Endothelial cell of umbilical vein (primary cell): ENCODE data around the gene MT1E. TPM values are rescaled to one million over a fixed set of nuclear protein-coding genes. Genes with fewer than 3 reads are reported as not detected.

ENCODE experiments used
- BruUV-seq: library from RNA; stranded (reverse); fragments of 400-500 nt; replicated peaks from 2 replicates; lab custom pipeline; 2021; lab: Mats Ljungman, UMichigan
- CTCF ChIA-PET: fragments of 300-600, 350-600 bp; sonication (Branson Sonifier 250); formaldehyde crosslinking; loops from one replicate; lab custom pipeline; 2021; ENCODE audit warnings: antibody characterized with exemption, inconsistent platforms; lab: Charles Lee
- POLR2A ChIA-PET: fragments of 300-600, 350-600 bp; sonication (Branson Sonifier 250); formaldehyde crosslinking; loops from one replicate; lab custom pipeline; 2021; ENCODE audit warnings: antibody characterized with exemption, inconsistent platforms; lab: Charles Lee
- DNase-seq: peaks from one replicate; pipeline ENCODE4 v3.0.0-alpha.2; 2011; ENCODE audit warnings: low read depth, low spot score
- FAIRE-seq: peaks from 2 replicates; lab custom pipeline; 2011; peaks lifted over from hg19 to GRCh38; lab: Jason Lieb, UNC
- H2AFZ ChIP-seq: 2 replicates; pipeline ENCODE4 v1.6.0; 2012; ENCODE audit warnings: low read depth, low read length, control low read depth, inconsistent platforms
- H3K27ac ChIP-seq: 2 replicates; pipeline ENCODE4 v1.5.1; 2011; ENCODE audit warnings: low read depth, mild to moderate bottlenecking, control low read depth, low read length, moderate library complexity; ENCODE audit not compliant: insufficient read depth
- H3K27me3 ChIP-seq, 2 experiments: 2 replicates each; pipeline versions ENCODE4 v1.6.0 to v1.6.1; 2011; ENCODE audit warnings: low read length in 2 of 2, mixed read lengths in 1 of 2; ENCODE audit not compliant: control insufficient read depth in 2 of 2, insufficient read depth in 2 of 2
- H3K36me3 ChIP-seq, 2 experiments: 2 replicates in 1 of 2; 3 replicates in 1 of 2; pipeline ENCODE4 v1.5.1; 2011; ENCODE audit warnings: low read length in 2 of 2, mild to moderate bottlenecking in 1 of 2, moderate library complexity in 1 of 2; ENCODE audit not compliant: control insufficient read depth in 2 of 2, insufficient read depth in 2 of 2; ENCODE audit errors: extremely low read depth in 1 of 2
- H3K4me1 ChIP-seq: 3 replicates; pipeline ENCODE4 v1.5.1; 2011; ENCODE audit warnings: mild to moderate bottlenecking, low read length; ENCODE audit not compliant: control insufficient read depth, insufficient read depth; ENCODE audit errors: extremely low read depth
- H3K4me2 ChIP-seq: 2 replicates; pipeline ENCODE4 v1.6.1; 2011; ENCODE audit warnings: low read length, control low read depth, mixed read lengths; ENCODE audit not compliant: insufficient read depth
- H3K4me3 ChIP-seq, 3 experiments: fragments of 200-600 bp in 1 of 3; sonication (generic), shearing (Covaris generic) in 1 of 3; replicated peaks in 1 of 3; 2 replicates each; pipeline ENCODE4 v1.5.1; 2011 to 2016; ENCODE audit warnings: control low read depth in 3 of 3, low read length in 3 of 3, mild to moderate bottlenecking in 2 of 3, inconsistent platforms in 1 of 3, low read depth in 1 of 3, moderate library complexity in 1 of 3; ENCODE audit not compliant: insufficient read depth in 1 of 3
- H3K79me2 ChIP-seq: 2 replicates; pipeline ENCODE4 v1.6.0; 2012; ENCODE audit warnings: low read length, inconsistent platforms; ENCODE audit not compliant: control insufficient read depth, insufficient read depth
- H3K9ac ChIP-seq: replicated peaks from 2 replicates; pipeline ENCODE3; 2011; ENCODE audit warnings: low read length, control low read depth; ENCODE audit not compliant: insufficient read depth; ENCODE audit errors: extremely low read depth
- H3K9me1 ChIP-seq: replicated peaks from 3 replicates; pipeline ENCODE4 v1.6.0; 2011; ENCODE audit warnings: mild to moderate bottlenecking, low read length; ENCODE audit not compliant: control insufficient read depth, insufficient read depth; ENCODE audit errors: extremely low read depth
- H3K9me3 ChIP-seq: replicated peaks from 2 replicates; pipeline ENCODE4 v1.5.1; 2012; ENCODE audit warnings: low read length, inconsistent platforms; ENCODE audit not compliant: control insufficient read depth, insufficient read depth
- H4K20me1 ChIP-seq: replicated peaks from 2 replicates; pipeline ENCODE3; 2011; ENCODE audit warnings: mild to moderate bottlenecking, low read length; ENCODE audit not compliant: control insufficient read depth, insufficient read depth; ENCODE audit errors: extremely low read depth
- EZH2 ChIP-seq: IDR thresholded peaks from 2 replicates; pipeline ENCODE4 v1.6.1; 2012; ENCODE audit warnings: borderline replicate concordance, low read depth, mild to moderate bottlenecking, moderate library complexity, low read length, inconsistent platforms; ENCODE audit not compliant: severe bottlenecking
- GATA2 ChIP-seq: IDR thresholded peaks from 2 replicates; pipeline ENCODE4 v1.7.0; 2011; ENCODE audit warnings: low read depth, mild to moderate bottlenecking, moderate library complexity, mixed read lengths, low read length; ENCODE audit not compliant: insufficient read length, insufficient read depth
- JUN ChIP-seq: IDR thresholded peaks from 2 replicates; pipeline ENCODE4 v1.6.1; 2011; ENCODE audit warnings: borderline replicate concordance, low read depth; ENCODE audit not compliant: insufficient read length, insufficient read depth
- POLR2AphosphoS5 ChIP-seq: IDR thresholded peaks from 2 replicates; pipeline ENCODE4 v1.6.1; 2012; ENCODE audit warnings: low read depth, mild to moderate bottlenecking, control low read depth, low read length, moderate library complexity; ENCODE audit not compliant: insufficient read depth
- dilution Hi-C: fragments of 300-500 bp; cut with MboI; formaldehyde crosslinking; loops from one replicate; pipeline ENCODE4 v1.15.0; 2019; ENCODE audit warnings: low sequenced_read_pairs; ENCODE audit not compliant: extremely low pct_ligation_motif_present
- intact Hi-C: fragments of 100-400 bp; cut with micrococcal nuclease; formaldehyde crosslinking; loops from one replicate; pipeline ENCODE4 v1.10.0; 2022
- polyA plus RNA-seq, 4 experiments: library from polyadenylated mRNA; depleted of rRNA in 3 of 4; stranded (reverse) in 3 of 4; unstranded in 1 of 4; fragments of >200 nt; gene quantifications; 2 replicates each; pipeline versions ENCODE4 v1.2.1 to v1.2.3, GENCODE V29; 2011 to 2012; ENCODE audit warnings: missing spikeins in 1 of 4
- total RNA-seq: library from RNA; stranded (reverse); gene quantifications from 2 replicates; pipeline ENCODE4 v1.2.3, GENCODE V29; 2021
- TF ChIP-seq, protein P1 (sequence below): IDR thresholded peaks from 2 replicates; pipeline ENCODE4 v1.6.1; 2011; ENCODE audit not compliant: insufficient read depth, insufficient read length

The MT1E gene
- total and polyA plus RNA-seq, 2 donors (not counting 3 experiments of a cell fraction or from before 2014, with no cell fraction given) = 208 to 346 TPM

GRCh38 chr16:56643080-56643778 lies 17.6 kb downstream of the MT1E start:
- POLR2A ChIA-PET = interaction anchor here (0.6 kb wide), 2 partner anchors 10 to 37 kb away, joined by 3 to 4 read pairs; no protein-coding TSS in a partner anchor
- FAIRE-seq = peak; percentile 33
- Histone ChIP-seq H3K36me3 (no peaks in the 10 kb centered on the region), H3K9ac (no peak overlapping the region), H3K9me3 (no peaks in the 10 kb centered on the region), H3K4me3 (peak overlapping the region in 2 of 3 experiments; percentile 0 to 9), H3K27ac (no peak overlapping the region), H3K4me2 (peak overlapping the region; percentile 40), H3K27me3 (peaks cover 36 to 54% of the 10 kb centered on the region in 2 experiments), H4K20me1 (no peaks in the 10 kb centered on the region), H2AFZ (peak overlapping the region; percentile 64), H3K4me1 (peaks cover 10% of the 10 kb centered on the region), H3K79me2 (no peaks in the 10 kb centered on the region), H3K9me1 (no peaks in the 10 kb centered on the region)
- CTCF ChIA-PET = interaction anchor here (0.8 to 3.2 kb wide), 8 partner anchors 18 to 129 kb away, joined by 3 to 19 read pairs (median 4); no protein-coding TSS in a partner anchor
- BruUV-seq = no TSS peak
- dilution Hi-C loops (no loop called here), intact Hi-C loops (no loop called here)
- DNase-seq = no peak
- TF ChIP-seq GATA2 (no peak), POLR2AphosphoS5 (no peak), EZH2 (peak; percentile 26)
- TF ChIP-seq, protein P1, sequence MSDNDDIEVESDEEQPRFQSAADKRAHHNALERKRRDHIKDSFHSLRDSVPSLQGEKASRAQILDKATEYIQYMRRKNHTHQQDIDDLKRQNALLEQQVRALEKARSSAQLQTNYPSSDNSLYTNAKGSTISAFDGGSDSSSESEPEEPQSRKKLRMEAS = no peak

GRCh38 chr16:56643833-56644232 lies 18.3 kb downstream of the MT1E start:
- Histone ChIP-seq H3K9ac (no peak overlapping the region), H3K4me1 (peaks cover 8% of the 10 kb centered on the region), H3K4me3 (no peak overlapping the region), H3K9me1 (no peaks in the 10 kb centered on the region), H3K36me3 (no peaks in the 10 kb centered on the region), H4K20me1 (no peaks in the 10 kb centered on the region), H2AFZ (peak overlapping the region; percentile 64), H3K27ac (no peak overlapping the region), H3K9me3 (no peaks in the 10 kb centered on the region), H3K79me2 (no peaks in the 10 kb centered on the region), H3K27me3 (peaks cover 40 to 60% of the 10 kb centered on the region in 2 experiments), H3K4me2 (peak overlapping the region; percentile 32)
- TF ChIP-seq GATA2 (no peak), POLR2AphosphoS5 (no peak), JUN (no peak)
- TF ChIP-seq, protein P1 = no peak
- no TSS peak for BruUV-seq
- intact Hi-C loops = no loop called here
- dilution Hi-C loops = no loop called here
- DNase-seq = no peak
- ChIA-PET POLR2A (interaction anchor here (0.6 kb wide), 2 partner anchors 10 to 37 kb away, joined by 3 to 4 read pairs; no protein-coding TSS in a partner anchor), CTCF (interaction anchor here (0.8 to 3.2 kb wide), 8 partner anchors 18 to 130 kb away, joined by 3 to 19 read pairs (median 4); no protein-coding TSS in a partner anchor)
- no peak for FAIRE-seq
